HG02678 (cell line): ENCODE results near the gene PDE4B.
"Not testable (repeated sequence)": the region's sequence is repeated elsewhere in the genome, so short reads cannot be mapped to it uniquely, and the experiment has no call there.

ENCODE experiments used
- ATAC-seq: cut with Tn5 transposase; IDR thresholded peaks from one replicate; pipeline ENCODE4 v1.9.1; 2021; ENCODE audit warnings: mild to moderate bottlenecking, moderate library complexity; ENCODE audit not compliant: unreplicated experiment

The PDE4B gene

DNA sequence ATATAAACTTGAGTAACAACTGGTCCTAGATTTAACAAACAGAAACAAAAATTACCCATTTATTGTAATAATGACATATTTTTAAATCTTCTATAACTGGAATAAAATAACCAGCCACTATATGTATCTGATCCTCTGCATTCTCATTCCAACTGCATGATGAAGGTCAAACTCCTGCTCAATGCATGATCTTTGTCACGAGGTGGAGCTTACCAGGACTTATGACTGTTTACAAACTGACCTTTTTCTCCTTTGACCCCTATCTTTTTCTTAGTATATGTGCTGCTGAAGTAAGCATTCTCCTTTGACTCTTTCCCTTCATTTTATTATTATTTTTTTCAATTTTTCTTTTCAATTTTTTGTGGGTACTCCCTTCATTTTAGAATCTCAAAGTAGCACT, 252.2 kb downstream of the PDE4B start:
- ATAC-seq: no peak

DNA sequence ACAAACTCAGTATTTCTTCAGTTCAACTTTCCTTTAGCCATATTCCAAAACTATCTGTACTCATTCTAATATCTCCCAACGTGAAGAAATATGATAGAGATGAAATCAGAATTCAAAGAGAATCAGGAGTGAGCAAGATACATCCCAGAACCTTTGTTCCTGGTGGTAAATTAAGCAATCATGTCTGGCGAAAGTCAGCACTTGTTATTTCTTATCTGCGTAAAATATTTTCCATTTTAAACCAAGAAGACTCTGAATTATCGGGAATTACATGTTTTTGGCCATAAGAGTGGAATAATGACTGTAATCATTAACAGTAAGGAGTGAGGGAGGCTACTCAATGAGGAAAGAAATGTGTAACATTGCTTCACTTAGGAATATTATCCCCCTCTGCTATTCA, 253.7 kb downstream of the PDE4B start:
- no peak for ATAC-seq

DNA sequence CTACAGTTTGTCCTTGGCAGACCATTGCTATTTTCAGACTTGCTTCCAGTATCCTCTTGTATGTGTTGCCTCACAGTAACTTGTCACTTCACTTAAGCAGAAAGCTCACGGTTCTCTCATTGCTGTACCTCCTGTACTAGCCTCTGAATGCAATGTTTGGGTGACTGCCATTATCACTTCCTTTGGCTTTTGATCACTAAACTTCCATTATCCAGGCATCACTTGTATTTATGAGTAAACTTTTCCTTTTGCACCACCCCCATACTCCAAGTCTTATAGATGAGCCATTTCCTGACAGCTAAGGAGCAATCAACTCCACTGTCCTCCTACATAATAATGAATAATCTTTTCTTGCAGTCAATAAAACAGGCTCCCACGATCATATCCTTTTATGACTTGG, 255.3 kb downstream of the PDE4B start:
- ATAC-seq: no peak

DNA sequence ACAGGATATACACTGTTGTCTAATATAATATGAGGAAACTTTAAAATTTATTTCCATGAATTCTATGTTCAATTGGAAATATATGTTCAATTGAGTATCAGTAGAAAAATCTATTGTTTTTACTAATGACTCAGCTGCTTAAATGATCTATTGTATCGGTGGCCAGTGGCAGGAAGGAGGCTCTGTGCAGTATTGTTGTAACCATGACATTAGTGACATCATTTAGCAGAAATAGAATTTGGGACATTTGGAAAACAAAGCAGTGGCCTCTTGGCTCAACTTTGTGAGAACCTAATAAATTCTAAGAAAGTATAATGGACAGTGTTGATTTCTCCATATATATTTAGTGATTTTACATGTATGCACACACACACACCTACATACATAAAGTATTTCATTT, 257.4 kb downstream of the PDE4B start:
- ATAC-seq: no peak

DNA sequence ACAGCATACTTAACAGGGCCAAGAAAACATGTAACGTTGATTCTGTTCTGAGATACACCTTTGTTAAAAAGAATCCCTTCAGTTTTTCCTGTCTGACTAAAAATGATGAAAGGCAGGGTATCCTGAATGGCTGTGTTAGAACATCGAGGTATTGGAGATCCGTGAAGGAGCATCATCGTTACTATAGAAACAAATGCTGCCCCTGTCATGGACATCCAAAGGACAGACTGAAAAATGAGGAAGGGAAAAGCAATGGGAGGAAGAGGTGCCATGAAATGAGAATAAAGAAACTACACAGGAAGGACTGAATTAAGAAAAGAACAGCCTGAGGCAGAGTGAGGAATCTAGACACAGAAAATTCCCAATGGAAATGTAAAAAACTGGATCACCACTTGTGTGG, 257.9 kb downstream of the PDE4B start:
- ATAC-seq: no peak

DNA sequence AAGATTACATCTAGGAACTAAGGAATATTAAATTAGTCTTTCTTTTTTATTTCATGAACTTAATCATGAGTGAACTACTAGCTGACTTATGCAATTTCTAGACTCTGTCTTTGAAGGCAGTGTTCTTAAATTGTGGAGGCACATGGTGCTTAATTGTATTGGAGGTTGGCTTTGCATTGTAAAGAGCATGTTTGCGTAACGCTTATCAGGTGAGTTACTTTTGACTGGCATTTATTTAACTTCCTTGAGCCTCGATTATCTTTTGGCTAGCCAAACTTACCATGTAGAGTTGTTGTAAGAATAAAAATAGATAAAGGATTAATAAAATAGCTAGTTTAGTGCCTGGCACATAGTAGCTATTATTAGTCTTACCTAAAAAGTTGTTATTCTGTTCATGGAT, 262.4 kb downstream of the PDE4B start:
- no peak for ATAC-seq

DNA sequence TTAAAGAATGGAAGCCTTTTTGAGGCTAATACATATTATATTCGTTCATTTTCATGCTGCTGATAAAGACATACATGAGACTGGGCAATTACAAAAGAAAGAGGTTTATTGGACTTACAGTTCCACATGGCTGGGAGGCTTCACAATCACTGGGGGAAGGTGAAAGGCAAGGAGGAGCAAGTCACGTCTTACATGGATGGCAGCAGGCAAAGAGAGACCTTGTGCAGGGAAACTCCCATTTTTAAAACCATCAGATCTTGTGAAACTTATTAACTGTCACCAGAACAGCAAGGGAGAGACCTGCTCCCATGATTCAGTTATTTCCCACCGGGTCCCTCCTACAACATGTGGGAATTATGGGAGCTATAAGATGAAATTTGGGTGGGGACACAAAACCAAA, 264.8 kb downstream of the PDE4B start:
- not testable (repeated sequence) for ATAC-seq

DNA sequence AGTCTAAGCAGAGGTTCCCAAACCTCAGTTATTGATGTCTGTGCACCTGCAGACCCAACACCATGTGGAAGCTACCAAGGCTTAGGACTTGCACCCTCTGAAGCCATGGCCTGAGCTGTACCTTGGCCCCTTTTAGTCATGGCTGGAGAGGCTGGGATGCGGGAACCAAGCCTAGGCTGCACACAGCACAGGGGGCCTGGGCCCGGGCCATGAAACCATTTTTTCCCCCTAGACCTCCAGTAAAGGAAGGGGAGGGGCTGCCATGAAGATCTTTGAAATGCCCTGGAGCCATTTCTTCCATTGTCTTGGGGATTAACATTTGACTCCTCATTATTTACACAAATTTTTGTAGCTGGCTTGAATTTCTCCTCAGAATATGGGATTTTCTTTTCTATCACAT, 265.9 kb downstream of the PDE4B start:
- no peak for ATAC-seq

DNA sequence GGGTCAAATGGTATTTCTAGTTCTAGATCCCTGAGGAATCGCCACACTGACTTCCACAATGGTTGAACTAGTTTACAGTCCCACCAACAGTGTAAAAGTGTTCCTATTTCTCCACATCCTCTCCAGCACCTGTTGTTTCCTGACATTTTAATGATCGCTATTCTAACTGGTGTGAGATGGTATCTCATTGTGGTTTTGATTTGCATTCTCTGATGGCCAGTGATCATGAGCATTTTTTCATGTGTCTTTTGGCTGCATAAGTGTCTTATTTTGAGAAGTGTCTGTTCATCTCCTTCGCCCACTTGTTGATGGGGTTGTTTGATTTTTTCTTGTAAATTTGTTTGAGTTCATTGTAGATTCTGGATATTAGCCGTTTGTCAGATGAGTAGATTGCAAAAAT, 274.5 kb downstream of the PDE4B start:
- not testable (repeated sequence) for ATAC-seq

DNA sequence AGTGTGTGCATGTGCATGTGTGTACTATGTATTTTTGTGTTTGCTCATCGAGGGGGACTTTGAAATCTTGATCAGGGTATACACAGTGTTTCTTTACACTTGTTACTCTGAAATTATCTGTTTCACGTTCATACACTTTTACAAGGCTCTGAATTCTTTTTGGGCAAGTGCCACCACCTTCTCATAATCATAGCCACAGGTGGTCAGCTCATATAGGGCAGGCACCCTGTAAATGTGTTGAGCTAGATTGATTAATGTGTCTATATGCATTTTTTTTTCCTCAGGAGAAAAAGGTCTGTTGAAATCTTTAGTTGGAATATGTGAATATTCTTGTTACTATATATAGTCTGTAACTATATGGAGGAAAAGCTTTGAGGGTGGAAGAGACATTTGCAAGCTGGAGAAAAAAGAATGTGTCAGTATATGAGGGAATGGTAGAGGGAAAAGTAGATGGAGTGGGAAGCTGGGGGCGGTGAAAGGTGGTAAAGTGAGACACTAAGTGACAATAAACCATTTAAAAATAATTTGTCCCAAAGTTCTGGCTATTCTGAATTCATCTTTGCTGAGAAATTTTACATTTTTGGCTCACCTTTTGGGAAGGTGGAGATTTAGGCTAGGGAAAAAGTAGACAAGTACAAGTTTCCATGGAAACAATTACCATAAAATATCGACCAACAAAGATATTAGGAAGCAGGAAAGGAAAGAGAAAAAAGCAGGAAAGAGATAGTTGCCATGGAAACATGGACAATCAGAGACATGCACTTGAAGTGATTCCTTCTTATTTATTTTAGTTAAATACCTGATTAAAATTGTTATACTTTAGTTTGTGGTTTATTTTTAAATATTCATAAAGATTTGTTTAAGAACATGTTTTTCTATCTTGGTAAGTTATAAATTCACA, 277.5 kb downstream of the PDE4B start:
- no peak for ATAC-seq

DNA sequence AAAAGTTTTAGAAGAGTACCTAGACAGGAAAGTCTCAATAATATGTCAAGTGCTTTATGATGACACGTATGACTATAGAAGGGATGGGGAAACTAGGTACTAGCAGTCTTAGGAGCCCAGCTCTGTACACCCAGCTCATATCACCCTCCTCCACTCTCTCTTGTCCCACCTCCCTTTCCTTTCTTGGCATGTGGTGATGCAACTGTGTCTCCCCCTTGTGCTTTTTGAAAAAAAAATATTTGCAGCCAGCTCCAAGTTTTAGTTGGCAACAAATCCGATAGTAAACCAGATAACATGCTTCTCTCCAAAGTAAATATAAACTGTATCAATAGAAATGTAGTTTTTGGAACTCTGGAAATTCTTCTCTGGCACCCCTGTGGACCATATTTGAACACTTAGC, 280.7 kb downstream of the PDE4B start:
- ATAC-seq: no peak

DNA sequence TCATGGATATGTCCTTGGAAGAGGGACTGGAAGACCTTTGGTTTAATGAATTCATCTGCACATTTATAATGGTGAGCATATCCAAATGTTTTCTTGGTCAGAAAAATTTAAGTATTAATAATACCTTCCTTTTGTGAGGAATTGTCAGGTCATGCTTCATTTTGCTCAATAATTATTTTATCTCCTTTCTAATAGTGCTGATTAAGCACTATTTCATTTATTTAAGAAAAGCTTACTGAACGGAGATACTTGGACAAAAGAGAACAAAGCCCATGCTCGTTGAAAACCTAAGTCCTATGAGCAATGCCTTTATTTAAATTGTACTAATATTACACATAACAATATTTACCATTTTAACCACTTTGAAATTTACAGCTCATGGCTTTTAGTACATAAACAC, 281.5 kb downstream of the PDE4B start:
- no peak for ATAC-seq

DNA sequence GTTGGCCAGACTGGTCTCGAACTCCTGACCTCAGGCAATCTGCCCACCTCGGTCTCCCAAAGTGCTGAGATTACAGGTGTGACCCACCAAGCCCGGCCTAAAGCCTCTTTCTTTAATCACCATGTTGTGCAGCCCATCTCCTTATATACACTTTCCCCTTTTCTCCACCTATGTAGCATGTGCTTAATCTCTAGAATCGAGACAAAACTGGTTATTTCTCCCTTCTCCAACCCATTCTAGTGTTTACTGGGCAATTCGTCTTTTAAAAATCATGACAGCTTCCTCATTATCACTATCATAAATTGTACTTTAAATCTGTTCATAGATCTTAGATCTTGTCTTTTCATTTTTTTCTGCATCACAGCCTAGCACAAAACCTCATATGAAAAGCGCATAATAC, 285.7 kb downstream of the PDE4B start:
- no peak for ATAC-seq

DNA sequence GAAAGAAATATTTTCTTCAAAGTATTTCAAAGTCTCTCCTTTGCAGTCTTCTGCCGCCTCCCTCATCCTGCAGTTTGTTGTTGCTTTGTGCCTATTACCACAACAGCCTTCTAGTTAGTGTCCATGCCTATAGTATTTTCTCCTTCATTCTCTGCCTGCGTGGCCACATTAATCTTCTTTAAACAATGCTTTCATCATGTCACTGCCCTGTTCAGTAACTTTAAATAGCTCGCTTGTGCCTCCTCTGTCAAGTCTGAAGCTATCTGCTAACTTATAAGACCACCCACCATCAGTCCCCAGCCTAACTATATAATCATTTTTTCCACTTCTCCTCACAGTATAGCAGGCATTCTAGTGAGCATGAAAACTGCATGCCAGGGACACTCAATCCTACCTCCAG, 290.3 kb downstream of the PDE4B start:
- no peak for ATAC-seq

DNA sequence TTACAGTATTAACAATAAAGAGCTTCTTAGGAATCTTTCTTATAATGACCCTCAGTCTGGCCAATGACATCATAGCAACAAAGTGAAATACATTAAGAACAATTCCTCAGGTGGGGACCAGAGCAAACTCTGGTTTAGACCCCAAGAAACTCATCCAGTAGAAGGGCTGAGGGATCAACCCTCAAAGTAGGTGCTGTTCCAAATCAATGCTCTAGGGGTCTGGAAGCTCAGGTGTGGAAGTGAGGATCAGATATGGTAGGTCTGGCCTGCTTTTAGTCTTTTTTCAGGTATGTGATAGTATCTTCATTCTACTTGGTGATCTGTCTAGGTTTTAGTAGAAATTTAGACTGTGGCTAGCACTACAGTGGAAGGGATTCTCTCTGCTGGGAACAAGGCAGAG, 291.7 kb downstream of the PDE4B start:
- ATAC-seq: no peak

DNA sequence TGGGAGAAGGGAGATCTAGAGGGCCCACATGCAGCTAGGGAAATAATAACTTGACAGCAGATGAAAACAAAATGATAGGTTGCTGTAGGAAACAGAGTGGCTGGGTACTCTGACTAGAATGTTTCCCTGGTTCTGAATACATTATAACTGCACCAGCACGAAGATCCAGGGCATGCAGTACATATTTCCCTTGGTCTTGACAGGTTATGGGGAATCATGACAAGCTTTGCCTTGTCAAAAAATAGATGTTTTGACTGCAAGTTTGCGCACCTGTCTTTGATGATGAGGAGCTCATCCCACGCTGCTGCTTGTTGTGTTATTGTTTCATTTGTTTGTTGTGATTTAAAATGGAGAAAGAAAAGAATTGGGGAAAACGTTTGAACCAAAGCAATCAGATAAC, 292.9 kb downstream of the PDE4B start:
- no peak for ATAC-seq

DNA sequence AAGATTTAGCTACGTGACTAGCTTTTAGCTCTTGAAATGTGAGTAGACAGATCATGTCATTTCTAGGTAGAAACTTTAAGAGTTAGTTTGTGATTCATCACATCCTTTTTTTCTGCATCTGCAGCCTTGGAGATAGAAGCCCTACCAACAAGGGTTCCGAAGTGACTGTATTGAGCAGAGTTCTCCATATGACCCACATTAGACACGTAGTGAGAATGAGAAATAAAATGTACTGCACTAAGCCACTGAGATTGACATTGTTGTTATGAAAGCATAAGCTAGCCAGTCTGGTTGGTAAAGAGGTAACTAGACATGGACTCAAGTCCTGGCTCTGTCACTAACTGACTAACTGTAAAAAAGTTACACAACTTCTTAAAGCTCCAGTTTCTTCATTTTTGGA, 296.1 kb downstream of the PDE4B start:
- ATAC-seq: no peak

DNA sequence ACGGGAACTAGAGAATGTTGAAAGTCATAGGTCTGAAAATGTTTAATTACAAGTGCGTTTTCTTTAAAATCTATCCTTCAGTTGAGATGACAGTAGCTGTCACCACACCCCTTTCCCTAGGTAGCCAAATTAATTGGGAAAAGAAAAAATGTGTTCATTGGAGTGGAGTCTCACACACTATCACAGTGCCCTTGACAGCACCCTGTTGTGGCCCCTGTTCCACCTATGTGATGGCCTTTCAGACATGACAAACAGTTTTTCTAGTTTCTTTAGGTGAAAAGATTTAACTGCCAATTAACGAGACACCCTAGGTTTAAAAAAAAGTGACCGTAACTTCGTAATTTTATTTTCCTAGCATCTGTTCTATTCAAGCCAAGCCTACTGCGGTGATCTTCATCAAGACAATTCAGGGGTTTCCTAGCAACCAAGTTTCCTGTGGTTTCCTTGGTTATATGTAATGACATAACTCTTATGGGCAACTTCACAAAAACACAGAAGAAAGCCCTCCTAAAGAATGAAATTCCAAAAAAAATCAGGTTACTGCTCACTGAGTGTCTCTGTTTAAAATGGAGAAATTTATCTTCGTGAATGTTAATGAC, 298.3 kb downstream of the PDE4B start:
- no peak for ATAC-seq

DNA sequence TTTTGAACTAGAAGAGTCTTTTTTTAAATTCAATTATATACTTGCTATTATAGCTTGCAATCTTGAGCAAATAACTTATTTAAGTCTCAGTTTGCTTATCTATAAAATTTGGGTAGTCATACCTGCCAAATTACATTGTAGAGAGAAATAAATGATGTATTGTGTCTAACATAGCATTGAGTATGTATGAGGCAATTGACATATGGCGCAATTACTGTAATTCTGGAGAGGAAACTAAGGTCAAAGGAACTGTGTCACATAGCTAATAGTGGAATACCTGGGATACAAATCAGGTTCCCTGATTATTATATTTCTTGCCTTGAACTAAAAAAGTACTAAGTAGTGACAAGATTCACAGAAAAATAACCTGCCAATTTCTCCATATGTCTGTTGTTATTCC, 302.5 kb downstream of the PDE4B start:
- no peak for ATAC-seq

DNA sequence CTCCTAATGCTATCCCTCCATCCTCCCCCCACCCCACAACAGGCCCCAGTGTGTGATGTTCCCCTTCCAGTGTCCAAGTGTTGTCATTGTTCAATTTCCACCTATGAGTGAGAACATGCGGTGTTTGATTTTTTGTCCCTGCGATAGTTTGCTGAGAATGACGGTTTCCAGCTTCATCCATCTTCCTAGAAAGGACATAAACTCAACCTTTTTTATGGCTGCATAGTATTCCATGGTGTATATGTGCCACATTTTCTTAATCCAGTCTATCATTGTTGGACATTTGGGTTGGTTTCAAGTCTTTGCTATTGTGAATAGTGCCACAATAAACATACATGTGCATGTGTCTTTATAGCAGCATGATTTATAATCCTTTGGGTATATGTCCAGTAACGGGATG, 308.3 kb downstream of the PDE4B start:
- not testable (repeated sequence) for ATAC-seq

DNA sequence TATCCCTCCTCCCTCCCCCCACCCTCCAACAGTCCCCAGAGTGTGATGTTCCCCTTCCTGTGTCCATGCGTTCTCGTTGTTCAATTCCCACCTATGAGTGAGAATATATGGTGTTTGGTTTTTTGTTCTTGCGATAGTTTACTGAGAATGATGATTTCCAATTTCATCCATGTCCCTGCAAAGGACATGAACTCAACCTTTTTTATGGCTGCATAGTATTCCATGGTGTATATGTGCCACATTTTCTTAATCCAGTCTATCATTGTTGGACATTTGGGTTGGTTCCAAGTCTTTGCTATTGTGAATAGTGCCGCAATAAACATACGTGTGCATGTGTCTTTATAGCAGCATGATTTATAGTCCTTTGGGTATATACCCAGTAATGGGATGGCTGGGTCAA, 311.4 kb downstream of the PDE4B start:
- not testable (repeated sequence) for ATAC-seq

DNA sequence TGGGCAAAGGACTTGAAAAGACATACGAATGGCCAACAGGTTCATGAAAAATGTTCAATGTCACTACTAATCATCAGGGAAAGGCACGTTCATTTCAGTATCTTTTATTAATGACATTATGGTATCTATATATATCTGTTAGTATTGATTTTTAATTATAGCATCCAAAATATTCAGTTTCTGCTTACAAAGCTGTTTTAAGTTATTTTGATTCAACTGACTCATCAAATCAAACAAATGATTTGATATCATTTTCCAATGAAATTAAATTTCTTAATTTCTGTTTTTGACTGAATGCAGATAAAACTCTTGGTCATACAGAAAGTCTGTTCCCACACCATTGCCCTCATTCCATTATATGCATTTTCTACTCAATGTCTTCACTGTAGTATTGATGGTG, 315.9 kb downstream of the PDE4B start:
- ATAC-seq: no peak
